H1 (cell line): Measurements from ENCODE around the gene ABHD8. TPM values are rescaled to one million over a fixed set of nuclear protein-coding genes. Genes with fewer than 3 reads are reported as not detected.

Experiments used
- CTCF ChIA-PET: fragments of 300-600 bp; sonication (Branson Sonifier 250); formaldehyde crosslinking; loops from one replicate; lab custom pipeline; 2021; ENCODE audit not compliant: partially characterized antibody; lab: Charles Lee
- POLR2A ChIA-PET: fragments of 300-600 bp; sonication (Branson Sonifier 250); formaldehyde crosslinking; loops from one replicate; lab custom pipeline; 2021; ENCODE audit warnings: inconsistent platforms; ENCODE audit not compliant: partially characterized antibody; lab: Charles Lee
- DNase-seq, 2 experiments: peaks; one replicate each; pipeline versions ENCODE4 v3.0.0 to v3.0.0-alpha.2; 2010 to 2022; ENCODE audit warnings: low spot score in 2 of 2, low read depth in 1 of 2, mixed read lengths in 1 of 2
- FAIRE-seq: peaks from 2 replicates; lab custom pipeline; 2011; peaks lifted over from hg19 to GRCh38; lab: Jason Lieb, UNC
- H2AFZ ChIP-seq: 2 replicates; pipeline ENCODE4 v1.8.1; 2012; ENCODE audit warnings: low read length, inconsistent platforms
- H2AK5ac ChIP-seq: 2 replicates; pipeline ENCODE4 v1.6.1; 2013; ENCODE audit warnings: low read depth, low read length
- H2BK120ac ChIP-seq: replicated peaks from 2 replicates; pipeline ENCODE3; 2013; ENCODE audit warnings: low read depth, low read length, inconsistent platforms
- H2BK12ac ChIP-seq: 2 replicates; pipeline ENCODE4 v1.6.1; 2013; ENCODE audit warnings: low read depth, low read length
- H2BK15ac ChIP-seq: 2 replicates; pipeline ENCODE4 v1.6.1; 2013; ENCODE audit warnings: low read length
- H2BK20ac ChIP-seq: 2 replicates; pipeline ENCODE4 v1.6.1; 2013; ENCODE audit warnings: low read length
- H2BK5ac ChIP-seq: 2 replicates; pipeline ENCODE4 v1.6.1; 2013; ENCODE audit warnings: low read depth, low read length
- H3K14ac ChIP-seq: 2 replicates; pipeline ENCODE4 v1.6.1; 2013; ENCODE audit warnings: inconsistent platforms; ENCODE audit not compliant: insufficient read length
- H3K18ac ChIP-seq: 2 replicates; pipeline ENCODE4 v1.6.1; 2013; ENCODE audit warnings: low read length; ENCODE audit errors: extremely low read depth
- H3K23ac ChIP-seq: 2 replicates; pipeline ENCODE4 v1.6.1; 2013; ENCODE audit warnings: inconsistent platforms; ENCODE audit not compliant: insufficient read length
- H3K23me2 ChIP-seq: 2 replicates; pipeline ENCODE4 v1.6.1; 2013; ENCODE audit warnings: low read depth, low read length
- H3K27ac ChIP-seq: 2 replicates; pipeline ENCODE4 v1.6.1; 2011; ENCODE audit warnings: low read depth, low read length, inconsistent platforms
- H3K27me3 ChIP-seq, 4 experiments: replicated peaks in 1 of 4; 1 replicate in 1 of 4; 2 replicates in 3 of 4; pipeline versions ENCODE4 v1.6.1 to v1.8.1; 2011 to 2013; ENCODE audit warnings: low read length in 3 of 4, mild to moderate bottlenecking in 3 of 4, inconsistent platforms in 2 of 4, mixed read lengths in 2 of 4, moderate library complexity in 1 of 4; ENCODE audit not compliant: control insufficient read depth in 3 of 4, insufficient read depth in 3 of 4; ENCODE audit errors: extremely low read depth in 1 of 4
- H3K36me3 ChIP-seq, 4 experiments: 2 replicates each; pipeline versions ENCODE4 v1.6.1 to v1.8.1; 2011 to 2013; ENCODE audit warnings: mild to moderate bottlenecking in 4 of 4, low read length in 3 of 4, moderate library complexity in 2 of 4, control low read depth in 1 of 4, inconsistent platforms in 1 of 4; ENCODE audit not compliant: insufficient read depth in 4 of 4, control insufficient read depth in 2 of 4
- H3K4ac ChIP-seq: replicated peaks from 2 replicates; pipeline ENCODE3; 2013; ENCODE audit warnings: low read length, low read depth, mixed read lengths, inconsistent platforms; ENCODE audit not compliant: insufficient read length
- H3K4me1 ChIP-seq, 4 experiments: replicated peaks in 1 of 4; 1 replicate in 1 of 4; 2 replicates in 3 of 4; pipeline versions ENCODE4 v1.6.1 to v1.8.1; 2011 to 2013; ENCODE audit warnings: low read length in 3 of 4, inconsistent platforms in 2 of 4, mixed read lengths in 1 of 4; ENCODE audit not compliant: insufficient read depth in 4 of 4, control insufficient read depth in 3 of 4
- H3K4me2 ChIP-seq, 2 experiments: 2 replicates each; pipeline versions ENCODE4 v1.6.1 to v1.8.1; 2011 to 2013; ENCODE audit warnings: low read depth in 2 of 2, low read length in 2 of 2, control low read depth in 1 of 2, inconsistent platforms in 1 of 2, mild to moderate bottlenecking in 1 of 2; ENCODE audit not compliant: insufficient read depth in 1 of 2
- H3K4me3 ChIP-seq, 4 experiments: fragments of 200-600, 300-600 bp in 1 of 4; sonication (generic), shearing (Covaris generic), sonication (Bioruptor Twin) in 1 of 4; 2 replicates each; pipeline versions ENCODE4 v1.5.1 to v1.8.1; 2011 to 2016; ENCODE audit warnings: low read length in 4 of 4, low read depth in 3 of 4, control low read depth in 2 of 4, inconsistent platforms in 2 of 4, mild to moderate bottlenecking in 2 of 4, mixed read lengths in 1 of 4, moderate library complexity in 1 of 4; ENCODE audit not compliant: insufficient read depth in 2 of 4; ENCODE audit errors: extremely low read depth in 1 of 4
- H3K56ac ChIP-seq: replicated peaks from 2 replicates; pipeline ENCODE3; 2013; ENCODE audit warnings: low read depth, mild to moderate bottlenecking, mixed read lengths, low read length, inconsistent platforms; ENCODE audit not compliant: insufficient read length
- H3K79me1 ChIP-seq: 2 replicates; pipeline ENCODE4 v1.6.1; 2013; ENCODE audit warnings: low read depth, low read length, control low read depth
- H3K79me2 ChIP-seq, 2 experiments: 2 replicates each; pipeline versions ENCODE4 v1.6.1 to v1.8.1; 2012 to 2013; ENCODE audit warnings: low read length in 2 of 2, mild to moderate bottlenecking in 2 of 2, inconsistent platforms in 1 of 2; ENCODE audit not compliant: insufficient read depth in 2 of 2, control insufficient read depth in 1 of 2
- H3K9ac ChIP-seq, 4 experiments: replicated peaks in 1 of 4; 1 replicate in 1 of 4; 2 replicates in 3 of 4; pipeline versions ENCODE4 v1.6.1 to v1.8.1; 2011 to 2013; ENCODE audit warnings: low read depth in 3 of 4, low read length in 3 of 4, control low read depth in 2 of 4, mild to moderate bottlenecking in 2 of 4, moderate library complexity in 2 of 4, inconsistent platforms in 1 of 4; ENCODE audit errors: extremely low read depth in 1 of 4
- H3K9me3 ChIP-seq, 2 experiments: 2 replicates each; pipeline versions ENCODE4 v1.6.1 to v1.8.1; 2012 to 2013; ENCODE audit warnings: mild to moderate bottlenecking in 2 of 2, moderate library complexity in 2 of 2, control low read depth in 1 of 2, inconsistent platforms in 1 of 2, low read depth in 1 of 2, low read length in 1 of 2, mixed read lengths in 1 of 2; ENCODE audit not compliant: insufficient read depth in 2 of 2
- H4K20me1 ChIP-seq, 2 experiments: replicated peaks in 1 of 2; 2 replicates each; pipeline versions ENCODE3 to v1.8.1; 2011 to 2013; ENCODE audit warnings: inconsistent platforms in 2 of 2, low read length in 2 of 2, mild to moderate bottlenecking in 1 of 2; ENCODE audit not compliant: insufficient read depth in 2 of 2, control insufficient read depth in 1 of 2
- H4K5ac ChIP-seq: 2 replicates; pipeline ENCODE4 v1.6.1; 2013; ENCODE audit warnings: low read length, low read depth, mixed read lengths, inconsistent platforms; ENCODE audit not compliant: insufficient read length
- H4K8ac ChIP-seq: 2 replicates; pipeline ENCODE4 v1.8.0; 2013; ENCODE audit warnings: mild to moderate bottlenecking, moderate library complexity, low read length, inconsistent platforms; ENCODE audit not compliant: insufficient read depth; ENCODE audit errors: extremely low read depth
- H4K91ac ChIP-seq: replicated peaks from 2 replicates; pipeline ENCODE3; 2013; ENCODE audit warnings: low read length, mixed read lengths, inconsistent platforms; ENCODE audit not compliant: insufficient read length
- BCL11A ChIP-seq, 2 experiments: IDR thresholded peaks; one replicate each; pipeline ENCODE4 v1.6.1; 2011; ENCODE audit warnings: low read depth in 2 of 2, low read length in 2 of 2, mild to moderate bottlenecking in 2 of 2
- CBX5 ChIP-seq: fragments of 300-800, 300-1000 bp; sonication (generic); IDR thresholded peaks from 2 replicates; pipeline ENCODE4 v1.7.1; 2016; ENCODE audit warnings: antibody characterized with exemption, low read length, low read depth
- EP300 ChIP-seq, 2 experiments: IDR thresholded peaks; 1 replicate in 1 of 2; 2 replicates in 1 of 2; pipeline ENCODE4 v1.6.1; 2011 to 2012; ENCODE audit warnings: low read depth in 2 of 2, low read length in 2 of 2, mild to moderate bottlenecking in 2 of 2, borderline replicate concordance in 1 of 2, inconsistent platforms in 1 of 2, moderate library complexity in 1 of 2
- WGBS, 2 experiments: shearing (Covaris generic) in 1 of 2; methylation state at CpG; one replicate each; pipeline versions ENCODE4 v1.1.6 to v1.1.7; 2013 to 2015; ENCODE audit warnings: low lambda C conversion rate in 2 of 2, mixed read lengths in 2 of 2, inconsistent platforms in 1 of 2, low coverage in 1 of 2, missing lambda C conversion rate in 1 of 2; ENCODE audit not compliant: insufficient replicate concordance in 2 of 2, insufficient coverage in 1 of 2, insufficient read length in 1 of 2; ENCODE audit errors: extremely low coverage in 1 of 2, missing lambda C conversion rate in 1 of 2; 5-methylcytosine and 5-hydroxymethylcytosine counted together
- polyA plus RNA-seq, 7 experiments: library from polyadenylated mRNA; depleted of rRNA in 3 of 7; stranded (reverse) in 5 of 7; unstranded in 2 of 7; fragments of >200 nt in 5 of 7; fragments of 200-250 nt in 2 of 7; gene quantifications; 1 replicate in 5 of 7; 2 replicates in 1 of 7; 4 replicates in 1 of 7; pipeline versions ENCODE4 v1.2.1 to v1.2.3, GENCODE V29; 2011 to 2013; ENCODE audit warnings: missing spikeins in 2 of 7, mixed read lengths in 2 of 7
- total RNA-seq: library from RNA; stranded (reverse); fragmentation: NEBNext Ultra II Directional; extraction: Animal tissue kit (Norgen Biotek cat#: 25700); gene quantifications from 2 replicates; pipeline ENCODE4 v1.2.1, GENCODE V29; 2021

Gene ABHD8
- total and polyA plus RNA-seq, 2 of the 8 experiments (the other 6 are each of a cell fraction or from before 2014, with no cell fraction given) = 11.3 to 18.7 TPM

- H3K36me3 ChIP-seq = no peaks in the 10 kb centered on the region
- no peak overlapping the region for H2BK20ac ChIP-seq
- H2BK5ac ChIP-seq = no peak overlapping the region
- no peak overlapping the region for H2BK120ac ChIP-seq
- H3K23me2 ChIP-seq = peaks cover 21% of the 10 kb centered on the region
- H3K4me2 ChIP-seq = peak overlapping the region in 1 of 2 experiments; percentile 71; a peak in 1 of 4 replicates
- H3K9ac ChIP-seq = no peak overlapping the region
- no peak overlapping the region for H4K5ac ChIP-seq
- no peak overlapping the region for H2AK5ac ChIP-seq
- H3K4me1 ChIP-seq = peaks cover 0 to 31% (median 23%) of the 10 kb centered on the region in 4 experiments; a peak in 5 of 7 replicates
- no peak for DNase-seq
- H4K8ac ChIP-seq = no peak overlapping the region
- peaks cover 0 to 7% of the 10 kb centered on the region in 2 experiments for H4K20me1 ChIP-seq
- no peaks in the 10 kb centered on the region for H3K79me2 ChIP-seq
- H2BK15ac ChIP-seq = 0 out of 2 replicates have a peak overlapping the region, but pooled peaks have one; percentile 61
- H2AFZ ChIP-seq = no peak overlapping the region
- no peak overlapping the region for H3K4me3 ChIP-seq
- no peak overlapping the region for H3K23ac ChIP-seq
- H3K27me3 ChIP-seq = no peaks in the 10 kb centered on the region
- H3K27ac ChIP-seq = no peak overlapping the region
- H3K56ac ChIP-seq = no peak overlapping the region
- POLR2A ChIA-PET = interaction anchor here (0.7 to 17.1 kb wide), 9 partner anchors 10 to 120 kb away, joined by 3 to 329 read pairs (median 5); partner anchors contain the start of genes ABHD8, DDA1, MRPL34 and OCEL1
- WGBS, 2 experiments = 82% methylated on average over 10 of the region's 10 CpGs; no CpG with 5 or more reads in 1 of the 2 experiments
- no peak overlapping the region for H3K4ac ChIP-seq
- H2BK12ac ChIP-seq = no peak overlapping the region
- no peak overlapping the region for H3K18ac ChIP-seq
- no peak overlapping the region for H4K91ac ChIP-seq
- CTCF ChIA-PET = interaction anchor here (0.5 to 3.0 kb wide), 8 partner anchors 10 to 55 kb away, joined by 3 to 9 read pairs (median 5); partner anchors contain the start of genes DDA1 and MRPL34
- H3K79me1 ChIP-seq = peaks cover 3% of the 10 kb centered on the region
- FAIRE-seq = no peak
- H3K14ac ChIP-seq = no peak overlapping the region
- no peaks in the 10 kb centered on the region for H3K9me3 ChIP-seq
- TF ChIP-seq EP300 (IDR thresholded peaks at IDR 0.05; ENCODE audit: borderline replicate concordance in 1 of 2, low read depth in 2 of 2, low read length in 2 of 2) = no peak
- no peak for TF ChIP-seq CBX5
- TF ChIP-seq BCL11A (IDR thresholded peaks at IDR 0.05; ENCODE audit: low read depth in 2 of 2, low read length in 2 of 2) = no peak
Measured at GRCh38 chr19:17335575-17335974, 32.4 kb upstream of the ABHD8 start.
